Measurements from ENCODE around the gene CAMSAP3.

Gene CAMSAP3

GRCh38 chr19:7654401-7654800, 58.7 kb downstream of the CAMSAP3 start:
- no peak for DNase-seq

- peak; percentile 96 to 98 for DNase-seq
These were observed 59.9 kb downstream of the CAMSAP3 start for GRCh38 chr19:7655581-7655980.

- peak; percentile 94 to 96 for DNase-seq
These were observed 61.6 kb downstream of the CAMSAP3 start for GRCh38 chr19:7657131-7657751.

GRCh38 chr19:7658219-7658686, 62.6 kb downstream of the CAMSAP3 start:
- peak; percentile 58 to 61 for DNase-seq

GRCh38 chr19:7661744-7662538, 66.3 kb downstream of the CAMSAP3 start:
- DNase-seq, result no peak

GRCh38 chr19:7662657-7663056, 67.0 kb downstream of the CAMSAP3 start:
- no peak for DNase-seq

- no peak for DNase-seq
These were observed 68.0 kb downstream of the CAMSAP3 start for GRCh38 chr19:7663706-7664105.

- no peak for DNase-seq
These were observed 69.4 kb downstream of the CAMSAP3 start for GRCh38 chr19:7665076-7665475.

All from inflammatory macrophage (primary cell).